ENCODE measurements around the gene SCN1B.

SCN1B gene

GRCh38 chr19:35058370-35058769 is 28.1 kb downstream of the SCN1B start:
- no peak overlapping the region for H3K4me3 ChIP-seq (ENCODE audit: low read depth, low read length)
- TF ChIP-seq, protein P1, sequence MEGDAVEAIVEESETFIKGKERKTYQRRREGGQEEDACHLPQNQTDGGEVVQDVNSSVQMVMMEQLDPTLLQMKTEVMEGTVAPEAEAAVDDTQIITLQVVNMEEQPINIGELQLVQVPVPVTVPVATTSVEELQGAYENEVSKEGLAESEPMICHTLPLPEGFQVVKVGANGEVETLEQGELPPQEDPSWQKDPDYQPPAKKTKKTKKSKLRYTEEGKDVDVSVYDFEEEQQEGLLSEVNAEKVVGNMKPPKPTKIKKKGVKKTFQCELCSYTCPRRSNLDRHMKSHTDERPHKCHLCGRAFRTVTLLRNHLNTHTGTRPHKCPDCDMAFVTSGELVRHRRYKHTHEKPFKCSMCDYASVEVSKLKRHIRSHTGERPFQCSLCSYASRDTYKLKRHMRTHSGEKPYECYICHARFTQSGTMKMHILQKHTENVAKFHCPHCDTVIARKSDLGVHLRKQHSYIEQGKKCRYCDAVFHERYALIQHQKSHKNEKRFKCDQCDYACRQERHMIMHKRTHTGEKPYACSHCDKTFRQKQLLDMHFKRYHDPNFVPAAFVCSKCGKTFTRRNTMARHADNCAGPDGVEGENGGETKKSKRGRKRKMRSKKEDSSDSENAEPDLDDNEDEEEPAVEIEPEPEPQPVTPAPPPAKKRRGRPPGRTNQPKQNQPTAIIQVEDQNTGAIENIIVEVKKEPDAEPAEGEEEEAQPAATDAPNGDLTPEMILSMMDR (IDR thresholded peaks at IDR 0.05; ENCODE audit: control insufficient read depth, extremely low read depth, insufficient read depth), result no peak
- DNase-seq (ENCODE audit: low read depth), result no peak

DNA sequence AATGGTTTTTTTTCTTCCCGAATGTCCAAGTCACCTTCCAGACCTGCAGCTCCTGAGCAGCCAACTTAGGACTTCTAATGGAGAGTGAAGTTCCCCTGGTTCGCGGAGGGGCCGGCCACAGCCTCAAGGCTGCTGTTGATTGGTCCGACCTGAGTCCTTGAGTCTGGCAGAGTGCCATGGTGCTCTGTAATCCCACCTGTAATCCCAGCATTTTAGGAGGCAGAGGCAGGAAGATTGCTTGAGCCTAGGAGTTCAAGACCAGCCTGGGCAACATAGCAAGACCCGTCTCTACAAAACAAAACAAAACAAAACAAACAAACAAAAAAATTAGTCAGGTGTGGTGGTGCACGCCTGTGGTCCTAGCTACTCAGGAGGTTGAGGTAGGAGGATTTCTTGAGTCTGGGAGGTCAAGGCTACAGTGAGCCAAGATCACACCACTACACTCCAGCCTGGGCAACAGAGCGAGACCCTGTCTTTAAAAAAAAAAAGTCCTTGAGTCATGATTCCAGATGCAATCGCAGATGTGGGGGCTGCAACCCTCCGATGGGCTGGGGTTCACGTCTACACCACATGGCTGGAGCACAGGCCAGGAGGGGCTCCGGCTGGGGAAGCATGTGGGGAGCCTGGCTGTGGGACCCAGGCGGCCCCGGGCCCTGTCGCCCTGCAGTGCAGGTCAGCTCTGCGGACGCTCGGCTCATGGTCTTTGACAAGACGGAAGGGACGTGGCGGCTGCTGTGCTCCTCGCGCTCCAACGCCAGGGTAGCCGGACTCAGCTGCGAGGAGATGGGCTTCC is 28.9 kb downstream of the SCN1B start:
- H3K4me3 ChIP-seq (ENCODE audit: low read depth, low read length), result no peak overlapping the region
- TF ChIP-seq, protein P1 (IDR thresholded peaks at IDR 0.05; ENCODE audit: control insufficient read depth, extremely low read depth, insufficient read depth), result no peak
- DNase-seq (ENCODE audit: low read depth), result no peak

- TF ChIP-seq, protein P1 (IDR thresholded peaks at IDR 0.05; ENCODE audit: control insufficient read depth, extremely low read depth, insufficient read depth), result no peak
- H3K4me3 ChIP-seq (ENCODE audit: low read depth, low read length), result no peak overlapping the region
- DNase-seq (ENCODE audit: low read depth), result no peak
Observed at GRCh38 chr19:35059799-35060091, 29.5 kb downstream of the SCN1B start.

DNA sequence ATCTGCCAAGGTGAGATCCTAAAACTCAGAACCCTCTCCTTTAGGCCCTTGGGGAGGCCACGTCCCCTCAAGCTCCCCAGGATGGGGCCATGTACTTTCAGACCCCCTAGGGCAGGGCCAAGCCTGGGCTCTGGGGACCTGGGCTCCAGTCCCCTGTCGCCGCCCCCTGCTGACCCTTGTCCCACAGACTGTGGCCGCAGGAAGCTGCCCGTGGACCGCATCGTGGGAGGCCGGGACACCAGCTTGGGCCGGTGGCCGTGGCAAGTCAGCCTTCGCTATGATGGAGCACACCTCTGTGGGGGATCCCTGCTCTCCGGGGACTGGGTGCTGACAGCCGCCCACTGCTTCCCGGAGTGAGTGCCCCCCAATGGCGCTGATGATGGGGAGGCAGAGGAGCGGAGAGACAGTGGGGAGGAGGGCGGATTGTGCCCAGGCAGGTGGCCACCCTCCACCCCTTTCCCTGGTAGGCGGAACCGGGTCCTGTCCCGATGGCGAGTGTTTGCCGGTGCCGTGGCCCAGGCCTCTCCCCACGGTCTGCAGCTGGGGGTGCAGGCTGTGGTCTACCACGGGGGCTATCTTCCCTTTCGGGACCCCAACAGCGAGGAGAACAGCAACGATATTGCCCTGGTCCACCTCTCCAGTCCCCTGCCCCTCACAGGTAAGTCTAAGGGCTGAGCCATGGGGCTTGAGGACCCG is 30.0 kb downstream of the SCN1B start:
- H3K4me3 ChIP-seq (ENCODE audit: low read depth, low read length), result no peak overlapping the region
- DNase-seq (ENCODE audit: low read depth), result no peak
- TF ChIP-seq, protein P1 (IDR thresholded peaks at IDR 0.05; ENCODE audit: control insufficient read depth, extremely low read depth, insufficient read depth), result no peak

DNA sequence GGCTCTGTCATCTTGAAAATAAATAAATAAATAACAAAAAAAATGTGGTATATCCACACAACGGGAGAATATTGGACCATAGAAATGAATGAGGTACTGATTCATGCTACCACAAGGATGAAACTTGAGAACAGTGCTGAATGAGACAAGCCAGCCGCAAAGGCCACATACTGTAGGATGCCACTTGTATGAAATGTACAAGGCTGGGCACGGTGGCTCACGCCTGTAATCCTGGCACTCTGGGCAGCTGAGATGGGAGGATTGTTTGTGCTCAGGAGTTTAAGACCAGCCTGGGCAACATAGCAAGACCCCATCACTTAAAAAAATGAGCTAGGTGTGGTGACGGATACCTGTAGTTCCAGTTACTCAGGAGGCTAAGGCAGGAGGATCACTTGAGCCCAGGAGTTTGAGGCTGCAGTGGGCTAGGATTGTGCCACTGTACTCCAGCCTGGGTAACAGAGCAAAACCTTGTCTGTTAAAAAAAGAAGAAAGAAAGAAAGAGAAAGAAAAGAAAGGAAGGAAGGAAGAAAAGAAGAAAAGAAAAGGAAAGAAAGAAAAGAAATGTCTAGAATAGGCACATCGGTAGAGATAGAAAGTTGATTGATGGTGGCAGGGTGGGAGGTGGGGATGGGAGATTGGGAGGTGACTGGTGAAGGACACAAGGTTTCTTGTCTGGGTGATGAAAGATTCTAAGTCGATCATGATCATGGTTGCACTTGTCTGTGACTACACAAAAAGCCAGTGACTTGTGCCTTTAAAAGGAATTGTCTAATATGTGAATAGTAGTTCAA is 31.5 kb downstream of the SCN1B start:
- no peak overlapping the region for H3K4me3 ChIP-seq (ENCODE audit: low read depth, low read length)
- TF ChIP-seq, protein P1 (IDR thresholded peaks at IDR 0.05; ENCODE audit: control insufficient read depth, extremely low read depth, insufficient read depth), result no peak
- no peak for DNase-seq (ENCODE audit: low read depth)

GRCh38 chr19:35062942-35063341 is 32.7 kb downstream of the SCN1B start:
- no peak overlapping the region for H3K4me3 ChIP-seq (ENCODE audit: low read depth, low read length)
- peak; percentile 71 for DNase-seq (ENCODE audit: low read depth)
- TF ChIP-seq, protein P1 (IDR thresholded peaks at IDR 0.05; ENCODE audit: control insufficient read depth, extremely low read depth, insufficient read depth), result no peak
